Right renal cortex interstitium (tissue), 3 donors: ENCODE results near the gene SLC36A3. TPM values are rescaled to one million over a fixed set of nuclear protein-coding genes. Genes with fewer than 3 reads are reported as not detected.
A peak's percentile ranks its signal among the peaks of the same experiment; 100 is the strongest.
"Not testable (repeated sequence)": the region's sequence is repeated elsewhere in the genome, so short reads cannot be mapped to it uniquely, and the experiment has no call there.

Source experiments
- DNase-seq, 3 donors: peaks; one replicate each; pipeline ENCODE4 v3.0.0-alpha.2; 2013; ENCODE audit warnings: low read depth in 3 of 3, low spot score in 2 of 3
- polyA plus RNA-seq, 3 donors: library from polyadenylated mRNA; unstranded; fragments of 120-200 nt; gene quantifications; one replicate each; pipeline ENCODE4 v1.2.1, GENCODE V29; 2013; ENCODE audit not compliant: insufficient read length in 3 of 3

The SLC36A3 gene
- polyA plus RNA-seq, 3 donors, result not detected

DNA sequence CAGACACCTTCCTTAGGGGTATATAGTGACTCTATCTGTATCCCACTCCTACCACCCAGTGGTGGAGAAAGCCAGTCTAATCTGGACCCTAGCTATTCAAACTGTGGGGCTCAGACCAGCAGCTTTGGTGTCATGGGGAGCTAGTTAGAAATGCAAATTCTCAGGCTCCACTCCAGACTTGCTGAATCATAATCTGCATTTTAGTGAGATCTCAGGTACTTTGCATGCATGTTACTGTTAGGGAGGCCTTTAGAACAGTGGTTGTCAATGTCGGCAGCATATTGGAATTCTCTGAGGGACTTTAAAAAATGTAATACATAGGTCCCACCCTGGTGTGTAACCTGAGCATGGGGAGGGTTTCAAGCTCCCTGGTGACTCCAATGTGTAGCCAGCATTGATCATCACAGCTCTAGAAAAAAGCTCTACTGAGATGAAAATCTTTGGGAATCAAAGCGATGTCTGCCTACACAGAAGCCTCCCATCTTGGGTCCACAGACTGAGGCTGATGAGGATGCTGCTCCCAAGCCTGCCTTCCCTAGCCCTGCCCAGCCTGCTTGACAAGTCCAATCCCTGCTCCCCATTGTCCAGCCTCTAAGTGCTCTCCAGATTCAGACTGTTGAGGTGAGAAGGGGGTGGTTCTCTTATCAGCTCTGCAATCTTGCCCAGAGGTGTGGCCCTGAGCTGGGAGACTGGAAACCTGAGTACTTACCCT, 62.5 kb downstream of the SLC36A3 start:
- no peak for DNase-seq

- DNase-seq, result not testable (repeated sequence)
Measured at GRCh38 chr5:151240268-151240835, 63.2 kb downstream of the SLC36A3 start.

DNA sequence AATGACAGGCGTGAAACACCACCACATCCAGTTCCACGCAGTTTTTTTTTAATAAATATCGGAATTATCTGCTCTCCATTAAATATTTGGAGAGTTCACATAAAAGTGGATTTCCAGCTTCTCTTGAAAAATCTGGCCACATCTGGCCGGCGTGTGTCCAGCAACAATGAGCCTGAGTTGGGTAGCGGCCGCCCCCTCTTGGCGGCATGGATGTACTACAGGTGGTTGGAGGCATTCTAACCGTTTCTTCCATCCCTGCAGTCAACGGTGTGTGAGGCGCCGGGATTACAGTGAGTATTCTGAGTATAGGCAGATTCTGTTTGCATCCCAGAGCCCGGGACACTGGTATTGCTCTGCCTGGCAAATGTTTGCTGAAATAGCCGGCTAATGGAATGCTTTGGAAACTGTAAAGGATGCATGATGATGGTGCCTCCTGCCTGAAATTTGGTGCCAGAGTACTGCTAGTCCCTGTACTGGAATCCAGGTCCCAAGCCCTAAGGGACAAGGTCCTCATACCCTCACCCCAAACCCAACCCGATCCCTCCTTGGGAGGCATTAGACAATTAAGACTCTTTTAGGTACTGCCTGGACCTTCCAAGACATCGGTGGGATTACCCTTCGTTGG, 64.2 kb downstream of the SLC36A3 start:
- DNase-seq, result peak in 1 of 3 donors; percentile 63

DNA sequence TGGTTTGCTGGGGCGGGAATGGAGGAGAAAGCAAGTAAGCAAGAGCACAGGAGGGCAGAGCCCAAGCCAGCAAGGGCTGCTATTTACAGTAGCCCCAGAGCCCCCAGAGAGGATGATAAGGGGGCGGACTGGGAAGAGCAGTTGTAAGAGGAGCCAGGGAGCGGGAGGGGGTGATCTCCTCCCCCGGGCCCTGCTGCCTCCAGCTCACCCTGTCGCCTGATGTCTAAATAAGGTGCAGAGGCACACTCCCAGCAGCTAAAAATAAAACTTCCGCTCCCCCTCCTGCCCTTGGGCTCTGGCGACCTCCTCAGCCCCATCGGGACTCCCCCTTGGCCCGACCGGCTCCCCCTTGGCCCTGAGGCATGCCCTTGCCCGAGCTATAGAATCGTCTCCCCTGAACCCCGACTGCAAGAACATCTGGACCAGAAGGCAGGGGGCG, 65.2 kb downstream of the SLC36A3 start:
- no peak for DNase-seq

DNA sequence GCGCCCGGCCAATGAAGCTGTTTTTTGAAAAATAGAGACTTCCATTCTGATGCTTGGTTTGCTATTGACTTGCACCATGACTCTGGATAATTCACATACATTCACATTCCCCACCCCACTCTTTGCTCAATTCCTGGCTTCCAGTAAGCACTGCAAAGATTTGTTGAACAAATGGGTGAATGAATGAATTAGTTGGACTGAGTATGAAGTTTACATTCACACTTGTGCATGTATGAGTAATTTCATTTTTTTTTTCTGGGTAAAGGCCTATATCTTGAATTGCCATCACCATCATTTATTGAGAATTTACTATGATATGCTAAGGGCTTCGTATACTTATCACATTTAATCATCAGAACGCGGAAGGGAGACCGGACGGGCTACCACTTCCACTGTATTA, 65.9 kb downstream of the SLC36A3 start:
- no peak for DNase-seq

DNA sequence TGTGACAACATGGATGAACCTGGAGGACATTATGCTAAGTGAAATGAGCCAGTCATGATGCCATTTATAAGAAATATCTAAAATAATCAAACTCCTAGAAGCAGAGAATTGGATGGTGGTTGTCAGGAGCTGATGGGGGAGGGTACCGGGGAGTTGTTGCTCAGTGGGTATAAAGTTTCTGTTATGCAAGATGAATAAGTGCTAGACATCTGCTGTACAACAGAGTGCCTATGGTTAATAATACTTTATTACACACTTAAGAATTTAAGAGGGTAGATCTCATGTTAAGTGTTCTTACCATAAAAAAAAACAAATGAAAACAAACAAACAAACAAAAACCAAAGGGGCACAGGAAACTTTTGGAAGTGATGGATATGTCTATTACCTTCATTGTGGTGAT, 66.7 kb downstream of the SLC36A3 start:
- no peak for DNase-seq

- DNase-seq, result not testable (repeated sequence)
Measured at GRCh38 chr5:151235239-151235571, 68.4 kb downstream of the SLC36A3 start.

DNA sequence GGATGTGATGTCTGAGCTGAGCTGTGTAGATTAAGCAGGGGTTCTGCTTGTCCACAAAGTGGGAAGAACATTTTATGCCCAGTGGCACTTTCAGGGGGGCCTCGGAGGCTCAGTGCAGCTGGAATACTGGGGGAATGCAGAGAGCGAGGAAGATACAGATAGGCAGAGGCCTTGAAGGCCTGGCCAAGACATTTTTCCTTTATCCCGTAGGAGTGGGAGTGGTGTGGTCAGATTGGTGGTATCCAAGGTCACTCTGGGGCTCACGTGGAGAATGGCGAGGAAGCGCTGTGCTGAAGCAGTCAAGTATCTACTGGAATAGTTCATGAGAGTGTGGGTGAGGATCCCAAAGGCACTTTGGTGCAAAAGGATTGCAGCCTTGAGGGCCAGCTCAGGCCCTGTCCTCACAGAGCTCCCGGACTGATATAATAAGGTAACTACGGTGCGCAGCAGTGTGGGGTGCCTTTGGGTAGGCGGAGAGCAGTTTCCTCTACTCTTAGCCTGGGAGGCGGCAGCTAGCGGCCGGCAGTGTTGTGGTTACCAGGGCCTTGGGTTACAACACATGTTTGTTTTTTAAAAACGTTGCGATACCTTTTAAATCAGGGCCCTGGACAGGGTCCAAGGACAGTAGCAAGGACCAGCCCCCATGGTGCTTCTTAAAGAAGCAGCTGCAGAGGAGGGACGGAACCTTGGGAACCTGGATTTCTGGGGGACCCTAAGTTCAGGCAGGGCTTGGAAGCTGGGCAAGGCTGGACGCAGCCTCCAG, 68.9 kb downstream of the SLC36A3 start:
- DNase-seq, result no peak

DNA sequence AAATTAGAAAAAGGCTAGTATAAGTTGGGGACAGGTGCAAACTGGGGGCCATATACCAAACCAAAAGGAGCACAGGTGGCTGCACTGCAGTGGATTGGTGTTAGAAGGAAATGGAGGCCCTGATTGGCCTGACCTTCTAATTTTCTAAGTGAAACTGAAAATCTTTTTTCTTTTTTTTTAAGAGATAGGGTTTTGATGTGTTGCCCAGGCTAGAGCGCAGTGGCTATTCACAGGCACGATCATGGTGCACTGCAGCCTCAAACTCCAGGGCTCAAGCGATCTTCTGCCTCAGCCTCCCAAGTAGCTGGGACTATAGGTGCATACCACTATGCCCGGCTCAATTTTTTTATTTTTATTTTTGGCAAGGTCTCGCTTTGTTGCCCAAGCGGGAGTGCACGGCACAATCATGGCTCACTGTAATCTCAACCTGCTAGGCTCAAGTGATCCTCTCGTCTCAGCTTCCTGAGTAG, 69.9 kb downstream of the SLC36A3 start:
- DNase-seq, result no peak

- DNase-seq, result no peak
Measured at GRCh38 chr5:151231359-151231758, 72.2 kb downstream of the SLC36A3 start.

- no peak for DNase-seq
Measured at GRCh38 chr5:151230048-151230680, 73.4 kb downstream of the SLC36A3 start.

- DNase-seq, result no peak
Measured at GRCh38 chr5:151228986-151229385, 74.6 kb downstream of the SLC36A3 start.

- no peak for DNase-seq
Measured at GRCh38 chr5:151227918-151228447, 75.6 kb downstream of the SLC36A3 start.

Other genes starting within 250 kb of the SLC36A3 start
- gene TNIP1, start 222.7 kb downstream of the SLC36A3 start, polyA plus RNA-seq, result 10 to 100 TPM; 63.4 to 72.3 (median 68.8) TPM
- 100 to 1,000 TPM; 140 to 155 (median 143) TPM for gene ANXA6, start 146.0 kb downstream of the SLC36A3 start, polyA plus RNA-seq
- 1 to 10 TPM; 4.0 to 6.8 (median 5.2) TPM for gene CCDC69, start 79.7 kb downstream of the SLC36A3 start, polyA plus RNA-seq
- 10 to 100 TPM; 28.3 to 29.8 (median 28.4) TPM for gene GM2A, start 50.6 kb downstream of the SLC36A3 start, polyA plus RNA-seq
- gene SLC36A2, start 43.8 kb upstream of the SLC36A3 start, polyA plus RNA-seq, result 1 to 10 TPM; 5.7 to 7.4 (median 6.2) TPM
- gene SLC36A1, start 143.8 kb upstream of the SLC36A3 start, polyA plus RNA-seq, result 1 to 10 TPM; 6.8 to 8.7 (median 7.6) TPM